Panc1 (cell line): ENCODE data around the gene FKBP6.

ENCODE experiments used
- CTCF ChIP-seq: fragments of 450-650 bp; IDR thresholded peaks from 2 replicates; pipeline ENCODE4 v1.5.1; 2017; ENCODE audit warnings: mild to moderate bottlenecking
- POLR2AphosphoS5 ChIP-seq: IDR thresholded peaks from 2 replicates; pipeline ENCODE4 v1.6.1; 2012; ENCODE audit warnings: mild to moderate bottlenecking, low read depth, low read length, moderate library complexity

- TF ChIP-seq POLR2AphosphoS5: no peak
- no peak for TF ChIP-seq CTCF
These were observed 24.8 kb downstream of the FKBP6 start for GRCh38 chr7:73352784-73353183.
